Cerebellar nuclear complex (tissue), 1 donor: ENCODE measurements around the gene FAM216B.
"Not testable (repeated sequence)": the region's sequence is repeated elsewhere in the genome, so short reads cannot be mapped to it uniquely, and the experiment has no call there.

Experiments used
- DNase-seq, 2 experiments: peaks; one replicate each; lab custom pipeline; 2025; lab: John Stamatoyannopoulos, UW

The FAM216B gene

DNA sequence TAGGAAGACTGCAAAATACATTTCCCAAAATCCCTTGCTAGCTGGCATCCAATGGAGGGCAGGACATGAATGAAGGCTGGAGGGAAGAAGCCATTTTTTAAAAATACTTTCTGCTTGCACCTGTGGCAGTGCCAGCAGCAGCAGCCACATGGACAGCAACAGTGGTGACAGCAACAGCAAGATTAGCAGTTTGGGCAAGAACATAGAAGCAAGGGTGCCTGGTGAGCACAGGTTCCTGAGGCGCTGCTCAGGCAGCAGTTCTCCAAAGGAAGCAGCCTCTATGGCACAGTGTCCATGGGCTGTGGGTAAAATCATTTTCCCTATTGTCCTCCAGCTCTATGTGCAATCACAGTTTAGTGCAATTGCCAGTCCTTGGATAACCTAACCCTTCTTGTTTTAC is 1.3 kb upstream of the FAM216B start:
- DNase-seq, result no peak

DNA sequence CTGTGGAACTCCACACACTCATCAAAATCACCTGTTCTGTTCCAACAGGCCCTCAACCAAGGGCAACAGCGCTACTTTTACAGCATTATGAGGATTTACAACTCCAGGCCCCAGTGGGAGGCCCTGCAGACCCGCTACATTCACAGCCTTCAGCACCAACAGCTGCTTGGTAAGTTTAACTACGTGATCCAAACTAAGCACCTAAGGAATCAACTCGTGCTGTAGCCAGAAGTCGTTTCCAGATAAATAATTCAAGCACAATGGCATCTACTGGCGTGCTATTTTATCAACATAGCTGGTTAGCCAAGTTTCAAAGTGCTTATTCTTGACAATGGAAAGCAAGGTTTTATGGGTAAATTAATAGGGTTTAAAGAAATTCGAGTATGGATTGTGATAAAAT is 5.3 kb downstream of the FAM216B start:
- DNase-seq, result no peak

DNA sequence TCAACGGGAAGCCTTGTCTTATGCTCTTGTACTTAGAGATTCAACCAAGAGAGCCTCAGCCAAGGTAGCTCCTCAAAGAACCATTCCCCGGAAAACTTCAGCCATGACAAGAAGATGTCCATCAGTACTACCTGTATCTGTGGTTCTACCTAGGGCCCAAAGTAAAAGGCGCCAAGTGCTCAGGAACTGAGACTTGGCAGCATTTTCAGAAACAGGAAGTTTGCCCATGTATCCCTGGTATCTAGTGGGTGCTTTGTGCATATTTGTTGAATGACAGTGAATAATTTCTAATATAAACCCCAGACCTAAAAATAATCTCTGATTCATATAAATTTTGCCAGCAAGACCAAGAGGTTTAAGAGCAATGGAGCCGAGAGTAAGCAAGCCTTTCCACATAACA is 7.2 kb downstream of the FAM216B start:
- DNase-seq, result no peak

DNA sequence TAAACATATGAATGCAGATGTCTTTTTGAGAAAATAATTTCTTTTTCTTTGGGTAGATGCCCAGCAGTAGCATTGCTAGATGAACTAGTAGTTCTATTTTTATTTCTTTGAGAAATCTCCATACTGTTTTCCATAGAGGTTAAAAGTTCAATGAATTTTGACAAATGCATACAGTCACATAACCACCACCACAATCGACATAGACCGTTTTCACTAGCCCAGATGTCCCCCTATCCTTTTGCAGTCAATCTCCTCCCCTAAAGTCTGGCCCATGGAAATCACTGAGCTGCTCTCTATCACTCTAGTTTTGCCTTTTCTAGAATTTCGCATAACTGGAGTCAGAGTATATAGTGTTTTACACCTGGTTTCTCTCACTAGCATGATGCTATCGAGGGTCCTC is 10.8 kb downstream of the FAM216B start:
- no peak for DNase-seq

DNA sequence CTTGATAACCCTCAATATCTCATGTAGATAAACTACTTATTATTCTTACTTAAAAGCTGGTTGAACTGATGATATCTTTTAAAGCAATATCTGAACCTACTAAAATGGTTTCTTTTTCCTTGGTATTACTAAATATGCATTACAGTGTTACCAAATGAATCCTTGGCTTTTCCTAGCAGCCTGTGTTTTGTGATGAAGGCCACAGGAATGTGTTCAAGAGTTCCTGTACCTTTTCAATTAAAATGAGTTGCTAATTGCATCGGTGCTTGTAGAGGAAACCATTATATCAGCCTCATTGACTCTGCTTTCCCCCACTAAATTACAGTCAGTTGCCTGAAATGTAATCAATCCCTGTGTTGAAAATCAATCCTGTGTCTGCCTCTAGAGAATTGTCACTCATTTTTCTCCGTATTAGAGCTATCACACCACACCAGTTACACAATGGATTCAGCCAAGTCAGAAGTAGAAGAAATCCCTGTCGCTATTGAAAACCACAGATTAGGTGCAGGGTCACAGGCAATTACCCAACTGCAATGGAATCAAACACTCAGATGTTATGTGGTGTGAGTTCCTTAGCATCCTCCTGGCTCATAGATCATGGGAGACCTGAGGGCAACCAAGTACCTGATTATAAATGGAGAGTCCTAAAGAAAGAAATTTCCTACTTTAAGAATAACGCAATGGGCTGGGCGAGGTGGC is 13.3 kb downstream of the FAM216B start:
- DNase-seq, result no peak

DNA sequence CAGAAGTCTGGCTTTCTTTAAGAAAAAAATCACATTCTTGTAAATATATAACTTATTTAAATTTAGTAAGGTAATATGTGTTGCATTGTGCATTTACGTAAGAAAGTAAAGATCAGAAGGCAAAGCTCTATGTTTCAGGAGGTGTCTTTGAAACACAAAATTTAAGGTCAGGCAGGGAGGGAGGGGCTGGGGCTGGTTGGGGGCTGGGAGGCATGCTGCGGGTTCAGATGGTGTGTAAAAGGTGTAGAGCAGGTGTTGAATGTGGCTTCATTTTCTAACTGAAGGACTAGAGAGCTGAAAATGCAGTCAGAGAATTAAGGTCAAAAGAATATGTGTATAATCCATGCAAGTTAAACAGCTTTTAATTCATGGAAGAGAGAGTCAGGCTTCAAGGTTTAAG is 14.3 kb downstream of the FAM216B start:
- DNase-seq, result no peak

DNA sequence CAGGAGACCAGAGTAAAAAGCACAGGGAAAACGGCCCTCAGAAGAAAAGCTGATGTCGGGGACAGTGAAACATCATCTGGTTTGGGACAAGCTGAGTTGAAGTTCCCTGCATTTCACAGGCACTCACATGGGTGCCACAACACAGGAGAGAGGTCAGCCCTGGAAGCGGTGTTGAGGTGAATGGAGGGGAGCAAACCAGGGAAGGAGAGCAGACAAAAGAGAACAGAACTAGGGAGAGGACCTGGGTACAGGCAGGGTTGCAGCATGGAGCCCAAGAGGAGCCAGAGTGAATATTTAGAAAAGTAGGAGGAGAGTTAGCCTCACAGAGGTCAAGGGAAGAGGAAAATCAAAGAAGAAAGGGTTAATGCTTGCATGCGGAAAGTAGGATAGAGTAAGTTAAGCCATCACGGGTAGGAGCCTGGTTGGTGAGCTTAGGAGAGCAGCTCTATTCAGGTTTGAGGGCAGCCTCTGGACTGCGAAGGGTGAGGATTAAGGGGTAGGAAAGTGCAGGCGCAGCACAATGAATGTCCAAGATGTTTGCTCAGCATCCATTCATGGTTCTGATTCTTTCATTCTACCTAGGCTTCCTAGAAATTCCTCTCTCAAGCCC is 15.5 kb downstream of the FAM216B start:
- DNase-seq, result no peak

DNA sequence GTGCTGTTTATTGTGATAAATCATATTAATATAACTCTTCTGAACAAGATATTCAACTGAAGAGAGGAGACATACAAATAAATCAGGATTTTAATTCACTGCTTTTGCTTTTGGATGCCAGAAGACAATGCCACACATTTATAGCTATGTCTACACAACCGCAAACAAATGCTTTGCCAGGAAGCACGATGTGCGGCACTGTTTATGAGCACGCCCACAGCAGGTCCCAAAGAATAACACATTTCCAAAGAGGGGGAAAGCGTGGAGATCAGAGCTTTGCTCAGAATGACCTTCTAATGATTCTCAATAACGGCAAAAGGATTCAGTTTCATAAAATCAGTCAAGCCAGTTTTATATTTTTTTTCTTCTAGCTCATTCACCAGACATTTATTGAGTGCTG is 16.7 kb downstream of the FAM216B start:
- no peak for DNase-seq

DNA sequence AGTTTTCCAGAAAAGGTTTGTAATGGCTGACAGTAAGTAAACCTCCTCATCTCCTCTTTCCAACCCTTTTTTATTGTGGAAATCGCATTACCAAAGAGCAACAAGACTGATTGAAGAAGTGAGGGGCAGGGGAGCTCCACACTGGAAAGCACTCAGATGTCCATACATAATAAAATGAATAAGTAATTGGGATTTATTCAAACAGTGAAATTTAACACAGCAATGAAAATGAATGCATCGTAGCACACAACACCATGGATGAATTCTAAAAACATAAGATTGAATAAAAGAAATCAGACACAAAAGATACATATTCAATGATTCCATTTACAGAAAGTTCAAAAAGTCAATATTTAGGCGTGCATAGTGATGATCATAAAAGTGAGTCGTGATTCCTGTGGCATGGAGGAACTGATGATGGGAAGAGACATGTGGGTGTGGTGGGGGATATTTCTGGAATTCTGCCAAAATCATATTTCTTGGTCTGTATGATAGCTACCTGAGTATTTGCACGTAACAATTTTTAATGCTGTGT is 18.8 kb downstream of the FAM216B start:
- no peak for DNase-seq

DNA sequence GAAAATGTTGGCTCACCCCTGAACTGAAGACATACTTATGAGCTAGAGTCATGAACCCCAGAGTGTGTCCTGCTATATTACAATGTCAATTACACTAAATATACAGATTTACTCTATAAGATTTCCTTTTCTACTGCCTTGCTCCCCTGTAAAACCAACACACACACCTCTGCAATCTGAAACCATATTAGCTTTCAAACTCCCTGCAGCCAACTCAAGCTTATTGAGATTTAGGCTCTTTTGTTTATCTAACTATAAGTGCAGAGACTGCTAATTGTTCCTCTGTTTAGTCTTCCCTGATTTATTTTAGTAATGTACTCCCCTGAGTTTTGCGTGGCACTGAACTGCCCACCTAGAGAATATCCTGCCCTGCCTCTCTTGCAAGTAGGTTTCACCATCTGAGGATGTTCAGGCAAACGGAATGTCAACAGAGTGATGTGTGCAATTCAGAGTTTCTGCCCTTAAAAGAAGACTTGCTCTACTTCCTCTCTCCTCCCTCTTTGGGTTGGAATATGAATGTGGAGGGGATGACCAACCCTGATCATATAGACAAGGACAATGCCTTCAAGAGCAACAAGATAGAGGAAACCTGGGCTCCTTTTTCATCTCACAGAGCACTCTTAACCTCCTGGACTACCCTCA is 22.3 kb downstream of the FAM216B start:
- DNase-seq, result no peak

DNA sequence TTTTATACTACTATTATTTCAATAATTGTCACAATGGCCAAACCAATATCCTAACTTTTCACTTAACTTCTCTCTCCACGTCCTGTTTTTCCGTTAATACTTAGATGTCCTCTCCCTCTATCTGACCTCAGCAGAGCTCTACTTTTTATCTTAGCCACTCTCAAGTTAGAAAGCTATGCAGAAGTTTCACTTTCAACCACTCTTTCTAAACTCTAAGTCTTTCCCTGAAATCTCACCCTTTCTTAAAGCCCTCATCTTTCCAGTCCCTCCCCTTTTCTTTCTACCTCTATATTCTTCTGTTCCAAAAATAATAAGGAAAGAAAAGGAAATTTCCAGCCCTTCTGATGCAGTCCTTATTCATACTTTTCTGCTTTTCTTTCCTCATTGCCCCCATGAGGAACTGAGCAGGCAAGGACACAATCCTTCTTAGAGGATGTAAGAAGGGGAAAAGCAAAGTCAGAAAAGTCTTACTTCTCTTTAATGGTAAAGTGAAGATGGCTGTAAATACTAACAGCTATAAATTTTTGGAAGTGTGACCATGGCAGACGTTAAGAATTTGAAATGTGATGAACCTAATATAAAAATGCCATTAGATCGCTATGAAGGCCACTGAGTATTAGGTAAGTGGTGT is 23.0 kb downstream of the FAM216B start:
- no peak for DNase-seq

DNA sequence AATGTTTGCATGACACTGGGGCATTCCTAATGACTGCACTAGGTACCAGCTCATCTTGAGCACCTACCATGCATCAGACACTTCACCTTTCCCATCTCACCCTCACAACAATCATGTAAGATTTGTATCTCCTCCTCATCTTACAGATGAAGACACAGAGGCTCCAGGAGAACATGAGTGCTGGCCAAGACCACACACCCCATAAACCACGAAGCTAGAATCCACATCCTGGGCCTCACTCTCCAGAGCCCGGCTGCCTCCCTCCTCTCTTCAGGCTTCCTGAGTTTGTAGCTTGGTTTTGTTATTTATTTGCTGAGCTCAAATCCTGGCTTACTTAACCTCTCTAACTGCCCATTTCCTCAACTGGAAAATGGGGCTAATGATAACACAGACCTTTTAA is 25.9 kb downstream of the FAM216B start:
- no peak for DNase-seq

DNA sequence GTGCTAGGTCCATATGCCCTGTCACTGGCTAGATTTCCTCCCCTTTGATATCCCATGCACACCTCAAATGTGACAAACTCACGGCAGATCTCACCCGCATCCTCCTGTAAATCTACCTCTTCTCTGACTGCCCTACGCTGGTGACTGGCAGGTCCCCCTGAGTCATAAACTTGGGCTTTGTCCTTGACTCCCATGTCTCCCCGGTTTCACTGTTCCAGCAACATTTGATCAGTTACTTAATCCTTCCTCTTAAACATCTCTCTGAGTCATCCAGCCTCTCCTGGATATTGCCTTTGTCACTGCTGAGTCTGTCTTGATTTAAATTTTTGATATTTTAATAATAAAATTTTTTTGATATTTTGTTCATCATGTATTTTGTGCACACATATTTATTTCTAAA is 26.5 kb downstream of the FAM216B start:
- no peak for DNase-seq

DNA sequence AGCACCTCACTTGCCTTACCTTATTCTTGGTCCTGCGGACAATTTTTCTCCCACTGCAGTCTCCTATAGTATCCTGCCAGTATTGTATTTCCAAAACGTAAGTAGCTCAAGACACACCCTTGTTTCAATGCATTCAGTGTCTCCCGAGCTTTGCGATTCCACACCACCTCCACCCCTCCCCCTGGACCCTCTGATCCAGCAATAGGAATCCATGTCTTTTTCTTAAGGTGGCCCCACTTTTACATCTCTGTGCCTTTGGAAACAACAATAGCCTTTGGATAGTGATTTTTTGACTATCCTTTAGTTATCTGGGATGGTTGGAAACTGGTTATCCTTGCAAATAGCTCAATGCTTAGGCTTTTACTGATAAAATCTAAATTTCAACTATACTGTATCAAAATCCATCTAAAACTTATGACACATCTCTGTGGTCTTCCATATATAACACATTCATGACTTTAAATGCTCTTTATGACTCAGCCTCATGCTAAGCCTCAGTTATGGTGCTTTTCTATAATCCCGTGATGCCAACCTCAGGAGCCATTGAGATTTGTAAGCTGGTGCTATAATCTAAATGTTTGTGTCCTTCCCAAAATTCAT is 27.1 kb downstream of the FAM216B start:
- DNase-seq, result no peak

DNA sequence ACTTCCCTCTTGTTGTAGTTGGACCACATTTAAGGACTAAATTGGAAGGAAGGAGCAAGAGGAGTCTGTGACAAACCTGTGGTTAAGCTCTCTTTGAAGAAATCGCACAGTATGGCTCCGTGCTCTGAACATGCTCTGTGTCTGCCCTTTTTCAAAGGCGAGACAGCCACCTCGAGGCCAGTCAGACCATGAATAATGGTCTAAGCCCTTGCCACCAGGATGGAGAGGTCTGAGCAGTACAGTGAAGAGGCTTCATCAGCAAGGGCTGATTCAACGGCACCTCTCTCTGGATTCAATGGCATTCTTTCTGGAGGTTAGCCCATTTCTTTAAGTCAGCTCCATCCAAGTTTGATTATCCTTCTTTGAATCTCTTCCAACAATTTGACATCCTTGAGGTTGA is 30.9 kb downstream of the FAM216B start:
- DNase-seq, result no peak

DNA sequence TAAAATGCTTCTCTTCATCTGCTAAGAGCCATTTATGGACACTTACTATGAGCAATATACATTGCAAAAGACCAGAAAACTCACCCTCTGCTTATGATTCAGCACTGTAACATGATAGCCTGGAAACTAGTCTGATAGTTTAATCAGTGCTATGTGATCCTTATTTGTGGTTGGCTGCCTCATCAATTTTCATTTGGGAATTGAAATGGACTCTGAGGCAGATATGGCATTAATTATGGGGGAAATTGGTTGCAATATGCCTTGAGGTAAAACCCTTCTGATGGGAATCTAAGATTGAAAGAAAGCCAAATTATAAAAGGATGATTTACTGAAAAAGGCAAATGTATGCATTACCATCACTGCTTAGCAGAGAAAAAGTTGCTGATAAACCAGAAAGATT is 33.5 kb downstream of the FAM216B start:
- DNase-seq, result no peak

DNA sequence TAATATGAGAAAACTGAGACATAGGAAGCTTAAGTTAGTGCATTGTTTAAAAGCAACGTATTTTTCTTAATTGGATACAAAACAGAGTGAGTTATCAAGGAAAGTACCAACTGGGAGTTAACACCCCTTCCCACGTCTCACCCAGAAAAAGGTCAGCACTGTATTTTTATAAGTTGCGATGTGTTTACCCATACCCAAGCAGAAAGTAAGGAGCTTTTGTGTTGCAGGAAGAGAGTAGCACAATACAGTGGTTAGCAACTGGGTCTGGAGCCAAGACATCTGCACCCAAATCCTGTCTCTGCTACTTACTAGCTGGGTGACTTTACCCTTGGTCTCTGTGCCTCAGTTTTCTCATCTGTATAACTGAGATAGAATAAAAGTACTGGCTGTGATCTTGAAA is 34.3 kb downstream of the FAM216B start:
- DNase-seq, result no peak

DNA sequence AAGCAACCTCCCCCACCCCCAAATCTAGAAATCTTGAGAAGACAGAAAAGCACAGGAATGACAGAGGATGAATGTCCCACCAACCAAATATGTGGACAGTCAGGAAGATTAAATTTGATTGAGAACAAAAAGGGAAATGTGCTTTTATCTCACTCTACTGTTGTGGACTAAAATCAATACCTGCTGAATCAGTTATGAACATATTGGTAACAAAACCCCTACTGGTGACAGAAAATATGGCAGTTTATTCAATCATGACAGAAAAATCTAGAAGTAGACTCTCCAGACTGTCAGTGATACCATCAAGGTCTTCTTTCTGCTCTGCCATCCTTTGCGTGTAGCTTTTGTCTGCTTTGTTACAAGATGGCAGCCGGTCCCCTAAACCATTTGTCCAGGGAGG is 35.2 kb downstream of the FAM216B start:
- DNase-seq, result no peak

DNA sequence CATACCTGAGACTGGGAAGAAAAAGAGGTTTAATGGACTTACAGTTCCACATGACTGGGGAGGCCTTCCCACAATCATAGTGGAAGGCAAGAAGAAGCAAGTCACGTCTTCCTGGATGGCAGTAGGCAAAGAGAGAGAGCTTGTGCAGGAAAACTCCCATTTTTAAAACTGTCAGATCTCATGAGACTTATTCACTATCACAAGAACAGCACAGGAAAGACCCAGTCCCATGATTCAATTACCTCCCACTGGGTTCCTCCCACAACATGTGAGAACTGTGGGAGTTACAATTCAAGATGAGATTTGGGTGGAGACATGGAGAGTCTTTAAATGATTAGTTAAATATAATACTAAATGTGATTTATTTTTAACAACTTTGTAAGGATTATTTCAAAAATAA is 38.3 kb downstream of the FAM216B start:
- not testable (repeated sequence) for DNase-seq

DNA sequence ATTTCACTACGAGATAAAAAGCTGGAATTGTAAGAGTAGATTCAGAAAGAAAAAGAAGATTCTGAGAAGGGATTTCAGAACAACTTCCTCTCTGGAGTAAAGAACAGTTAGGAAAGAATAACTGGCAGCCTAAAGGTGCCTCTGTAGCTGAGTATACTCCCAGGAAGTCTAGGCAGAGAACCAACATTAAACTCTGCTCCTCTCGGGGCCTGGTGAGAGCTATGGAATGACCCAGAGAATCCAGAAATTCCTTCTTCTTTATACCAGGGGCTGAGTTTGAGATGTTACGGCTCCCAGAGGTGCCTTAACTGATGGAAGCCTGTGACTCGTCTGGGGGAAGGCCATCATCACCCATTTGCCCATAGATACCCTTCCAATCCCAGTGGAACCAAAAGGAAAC is 39.1 kb downstream of the FAM216B start:
- no peak for DNase-seq

DNA sequence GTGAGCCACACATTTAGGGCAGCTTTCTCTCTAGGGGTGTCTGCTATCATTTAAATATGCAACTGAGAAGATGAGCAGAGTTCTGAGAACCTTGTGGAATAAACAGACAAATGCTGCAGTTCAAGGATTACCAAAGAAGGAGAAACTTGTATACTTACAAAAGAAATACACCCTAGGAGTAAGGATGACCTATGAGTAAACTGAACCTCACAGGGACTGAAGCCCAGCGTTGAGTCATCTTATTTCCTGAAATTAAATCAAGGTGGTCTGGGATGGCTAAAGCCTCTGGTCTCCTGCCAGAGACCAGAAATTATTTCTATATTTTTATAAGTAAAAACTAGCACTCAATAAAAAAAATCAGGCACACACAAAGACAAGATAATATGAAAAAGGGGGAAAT is 40.1 kb downstream of the FAM216B start:
- no peak for DNase-seq

DNA sequence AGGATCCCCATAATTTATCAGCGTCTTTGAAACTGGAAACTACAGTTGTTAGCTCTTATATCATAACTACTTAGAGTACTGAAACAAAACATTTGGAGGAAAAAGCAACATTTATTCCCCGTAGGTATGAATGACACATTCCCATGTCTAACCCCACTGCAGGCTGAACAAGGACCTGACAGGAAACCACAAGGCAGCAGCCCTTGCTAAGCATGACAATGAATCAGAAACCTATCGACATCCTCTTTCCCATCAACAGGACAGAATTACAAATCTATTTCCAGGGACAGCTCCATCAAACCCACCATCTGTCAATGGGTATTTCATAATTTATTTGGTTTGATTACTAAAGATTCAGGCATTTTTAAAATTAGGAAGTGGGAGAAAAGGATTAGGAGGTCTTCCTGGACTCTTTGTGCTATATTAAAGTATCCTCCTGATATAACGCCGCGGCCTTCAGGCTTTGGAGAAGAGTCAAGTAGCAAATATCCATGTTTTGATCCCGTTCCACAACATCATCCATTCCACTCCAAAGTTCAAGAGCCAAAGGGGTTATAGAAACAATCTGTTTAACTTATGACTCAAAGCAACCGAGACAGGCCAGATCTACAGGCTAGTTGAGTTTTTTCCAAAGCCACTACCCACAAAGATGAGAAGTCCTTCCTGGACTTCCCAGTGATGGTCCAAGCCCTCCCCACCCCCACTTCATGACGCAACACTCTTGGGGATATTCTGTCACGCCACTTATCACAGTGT is 51.1 kb downstream of the FAM216B start:
- no peak for DNase-seq
